ENCODE results near the gene ADGRA1. TPM values are rescaled to one million over a fixed set of nuclear protein-coding genes. Genes with fewer than 3 reads are reported as not detected.

The ADGRA1 gene
- total and polyA plus RNA-seq, 2 experiments from 2014 or later, result 0.23 to 0.52 TPM

GRCh38 chr10:133131053-133131452 lies 43.3 kb downstream of the ADGRA1 start:
- H3K79me2 ChIP-seq (replicated peaks; ENCODE audit: insufficient read depth), result no peaks in the 10 kb centered on the region
- H3K36me3 Mint-ChIP-seq (ENCODE audit: low read depth), result no peaks in the 10 kb centered on the region
- no peak for DNase-seq (ENCODE audit: low spot score)
- ATAC-seq, result no peak
- H3K27ac Mint-ChIP-seq, result no peak overlapping the region
- no peaks in the 10 kb centered on the region; the same call in 1 of the 3 replicates for H3K9me3 Mint-ChIP-seq
- H3K4me3 ChIP-seq, result no peak overlapping the region
- no peaks in the 10 kb centered on the region for H3K9me2 ChIP-seq (ENCODE audit: insufficient read depth)
- H3K4me3 Mint-ChIP-seq, result no peak overlapping the region
- H3F3A ChIP-seq (replicated peaks; ENCODE audit: low read depth), result no peaks in the 10 kb centered on the region
- no peaks in the 10 kb centered on the region for H3K4me1 ChIP-seq (ENCODE audit: insufficient read depth)
- TF ChIP-seq ZNF114 (CRISPR knock-in tag; IDR thresholded peaks at IDR 0.05), result no peak
- peak in 1 of 2 experiments; percentile 26; a peak in 1 of 4 replicates for TF ChIP-seq CTCF (conservative IDR thresholded peaks at IDR 0.05; ENCODE audit: low read depth in 2 of 2)
- no peak for TF ChIP-seq EZH2phosphoT487 (IDR thresholded peaks at IDR 0.05; ENCODE audit: unreplicated experiment)
- H3K27me3 Mint-ChIP-seq (ENCODE audit: insufficient read depth, low read depth, poor library complexity), result peaks cover 13% of the 10 kb centered on the region
- H3K27ac ChIP-seq (ENCODE audit: low read depth), result no peak overlapping the region
- H2AFZ ChIP-seq, result no peak overlapping the region
- no peaks in the 10 kb centered on the region for H3K36me3 ChIP-seq (ENCODE audit: insufficient read depth)
- H3K4me1 Mint-ChIP-seq, result no peaks in the 10 kb centered on the region
- no peaks in the 10 kb centered on the region for H3K27me3 ChIP-seq (ENCODE audit: insufficient read depth)
- no peak overlapping the region for H3K4me2 ChIP-seq
- H4K20me1 ChIP-seq (replicated peaks; ENCODE audit: insufficient read depth), result no peaks in the 10 kb centered on the region

DNA sequence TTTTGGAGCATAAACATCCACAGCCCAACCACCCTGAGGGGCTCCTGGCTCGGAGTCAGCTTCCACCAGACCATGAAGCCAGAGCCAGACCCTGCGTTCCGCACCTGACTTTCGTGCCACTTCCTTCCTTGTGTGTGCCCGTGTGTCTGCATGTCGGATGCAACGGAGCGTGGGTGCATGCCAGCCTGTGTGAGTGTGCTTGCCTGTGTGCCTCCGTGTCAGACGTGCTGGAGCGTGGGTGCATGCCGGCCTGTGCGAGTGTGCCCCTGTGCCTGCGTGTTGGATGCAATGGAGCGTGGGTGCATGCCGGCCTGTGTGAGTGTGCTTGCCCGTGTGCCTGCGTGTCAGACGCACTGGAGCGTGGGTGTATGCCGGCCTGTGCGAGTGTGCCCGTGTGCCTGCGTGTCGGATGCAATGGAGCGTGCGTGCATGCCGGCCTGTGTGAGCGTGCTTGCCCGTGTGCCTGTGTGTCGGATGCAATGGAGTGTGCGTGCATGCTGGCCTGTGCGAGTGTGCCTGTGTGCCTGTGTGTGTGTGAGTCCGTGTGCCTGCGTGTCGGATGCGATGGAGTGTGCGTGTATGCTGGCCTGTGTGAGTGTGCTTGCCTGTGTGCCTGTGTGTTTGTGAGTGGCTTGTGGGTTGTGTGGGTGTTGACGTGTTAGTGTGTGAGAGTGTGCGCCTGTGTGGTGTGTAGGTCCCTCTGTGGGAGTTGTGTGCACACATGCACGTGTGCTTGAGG lies 44.2 kb downstream of the ADGRA1 start:
- Histone ChIP-seq H3K79me2 (replicated peaks; ENCODE audit: insufficient read depth) (no peaks in the 10 kb centered on the region), H3K9me2 (ENCODE audit: insufficient read depth) (no peaks in the 10 kb centered on the region), H2AFZ (no peak overlapping the region), H3K36me3 (ENCODE audit: insufficient read depth) (no peaks in the 10 kb centered on the region), H3K27me3 (ENCODE audit: insufficient read depth) (no peaks in the 10 kb centered on the region), H3K4me1 (ENCODE audit: insufficient read depth) (no peaks in the 10 kb centered on the region), H3K27ac (ENCODE audit: low read depth) (no peak overlapping the region), H3K4me2 (no peak overlapping the region), H3F3A (replicated peaks; ENCODE audit: low read depth) (no peaks in the 10 kb centered on the region), H3K4me3 (no peak overlapping the region), H4K20me1 (replicated peaks; ENCODE audit: insufficient read depth) (no peaks in the 10 kb centered on the region)
- no peak for DNase-seq (ENCODE audit: low spot score)
- no peaks in the 10 kb centered on the region for H3K4me1 Mint-ChIP-seq
- H3K9me3 Mint-ChIP-seq, result no peaks in the 10 kb centered on the region; the same call in 1 of the 3 replicates
- H3K27me3 Mint-ChIP-seq (ENCODE audit: insufficient read depth, low read depth, poor library complexity), result peaks cover 11% of the 10 kb centered on the region
- no peak for ATAC-seq
- no peaks in the 10 kb centered on the region for H3K36me3 Mint-ChIP-seq (ENCODE audit: low read depth)
- H3K27ac Mint-ChIP-seq, result no peak overlapping the region
- no peak overlapping the region for H3K4me3 Mint-ChIP-seq
- TF ChIP-seq STAT1 (IDR thresholded peaks at IDR 0.05; ENCODE audit: unreplicated experiment) (no peak), ETS1 (IDR thresholded peaks at IDR 0.05) (no peak), EZH2phosphoT487 (IDR thresholded peaks at IDR 0.05; ENCODE audit: unreplicated experiment) (no peak), POLR2AphosphoS5 (IDR thresholded peaks at IDR 0.05; ENCODE audit: low read depth) (no peak), CREB1 (CRISPR knock-in tag; IDR thresholded peaks at IDR 0.05; ENCODE audit: low read depth) (no peak), ZNF331 (CRISPR knock-in tag; IDR thresholded peaks at IDR 0.05; ENCODE audit: low read depth) (no peak), ZNF462 (CRISPR knock-in tag; IDR thresholded peaks at IDR 0.05) (no peak), NANOG (IDR thresholded peaks at IDR 0.05; ENCODE audit: borderline replicate concordance) (no peak)
